IPS-NIHi11 (cell line): ENCODE results near the gene APOB.

Source experiments
- DNase-seq: peaks from one replicate; pipeline ENCODE4 v3.0.0; 2012; ENCODE audit warnings: mixed read lengths, low spot score

APOB gene, protein sequence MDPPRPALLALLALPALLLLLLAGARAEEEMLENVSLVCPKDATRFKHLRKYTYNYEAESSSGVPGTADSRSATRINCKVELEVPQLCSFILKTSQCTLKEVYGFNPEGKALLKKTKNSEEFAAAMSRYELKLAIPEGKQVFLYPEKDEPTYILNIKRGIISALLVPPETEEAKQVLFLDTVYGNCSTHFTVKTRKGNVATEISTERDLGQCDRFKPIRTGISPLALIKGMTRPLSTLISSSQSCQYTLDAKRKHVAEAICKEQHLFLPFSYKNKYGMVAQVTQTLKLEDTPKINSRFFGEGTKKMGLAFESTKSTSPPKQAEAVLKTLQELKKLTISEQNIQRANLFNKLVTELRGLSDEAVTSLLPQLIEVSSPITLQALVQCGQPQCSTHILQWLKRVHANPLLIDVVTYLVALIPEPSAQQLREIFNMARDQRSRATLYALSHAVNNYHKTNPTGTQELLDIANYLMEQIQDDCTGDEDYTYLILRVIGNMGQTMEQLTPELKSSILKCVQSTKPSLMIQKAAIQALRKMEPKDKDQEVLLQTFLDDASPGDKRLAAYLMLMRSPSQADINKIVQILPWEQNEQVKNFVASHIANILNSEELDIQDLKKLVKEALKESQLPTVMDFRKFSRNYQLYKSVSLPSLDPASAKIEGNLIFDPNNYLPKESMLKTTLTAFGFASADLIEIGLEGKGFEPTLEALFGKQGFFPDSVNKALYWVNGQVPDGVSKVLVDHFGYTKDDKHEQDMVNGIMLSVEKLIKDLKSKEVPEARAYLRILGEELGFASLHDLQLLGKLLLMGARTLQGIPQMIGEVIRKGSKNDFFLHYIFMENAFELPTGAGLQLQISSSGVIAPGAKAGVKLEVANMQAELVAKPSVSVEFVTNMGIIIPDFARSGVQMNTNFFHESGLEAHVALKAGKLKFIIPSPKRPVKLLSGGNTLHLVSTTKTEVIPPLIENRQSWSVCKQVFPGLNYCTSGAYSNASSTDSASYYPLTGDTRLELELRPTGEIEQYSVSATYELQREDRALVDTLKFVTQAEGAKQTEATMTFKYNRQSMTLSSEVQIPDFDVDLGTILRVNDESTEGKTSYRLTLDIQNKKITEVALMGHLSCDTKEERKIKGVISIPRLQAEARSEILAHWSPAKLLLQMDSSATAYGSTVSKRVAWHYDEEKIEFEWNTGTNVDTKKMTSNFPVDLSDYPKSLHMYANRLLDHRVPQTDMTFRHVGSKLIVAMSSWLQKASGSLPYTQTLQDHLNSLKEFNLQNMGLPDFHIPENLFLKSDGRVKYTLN (N-terminal part only)

DNA sequence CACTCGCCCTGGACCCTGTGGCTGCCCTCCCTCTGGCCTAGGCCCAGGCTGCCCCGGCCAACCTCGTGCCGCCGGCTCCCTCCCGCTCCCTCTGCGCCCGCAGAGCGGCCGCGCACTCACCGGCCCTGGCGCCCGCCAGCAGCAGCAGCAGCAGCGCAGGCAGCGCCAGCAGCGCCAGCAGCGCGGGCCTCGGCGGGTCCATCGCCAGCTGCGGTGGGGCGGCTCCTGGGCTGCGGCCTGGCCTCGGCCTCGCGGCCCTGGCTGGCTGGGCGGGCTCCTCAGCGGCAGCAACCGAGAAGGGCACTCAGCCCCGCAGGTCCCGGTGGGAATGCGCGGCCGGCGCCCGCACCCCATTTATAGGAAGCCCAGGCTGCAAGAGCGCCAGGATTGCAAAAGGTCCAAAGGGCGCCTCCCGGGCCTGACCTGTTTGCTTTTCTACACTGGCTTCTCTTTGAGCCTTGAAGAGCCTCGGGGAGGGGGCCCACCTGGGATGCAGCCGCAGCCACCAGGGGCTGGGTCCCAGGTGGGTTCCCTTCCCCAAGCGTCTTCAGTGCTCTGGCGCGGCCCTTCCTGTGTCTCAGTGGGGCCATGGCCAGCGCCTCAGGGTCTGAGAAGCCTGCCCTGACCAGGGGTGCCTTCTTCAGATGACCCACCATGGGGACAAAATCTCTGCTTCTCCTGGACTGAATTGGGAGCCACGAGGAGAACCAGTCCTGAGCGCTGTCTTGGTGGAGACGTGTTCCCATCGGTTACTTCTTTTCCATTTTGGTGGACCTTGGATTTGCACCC lies at the start of gene APOB:
APOB (minus strand) TSS at position 330 of the 789 bp plus-strand sequence; CDS start at position 202, 128 bp downstream.
- DNase-seq: peak; percentile 65

DNA sequence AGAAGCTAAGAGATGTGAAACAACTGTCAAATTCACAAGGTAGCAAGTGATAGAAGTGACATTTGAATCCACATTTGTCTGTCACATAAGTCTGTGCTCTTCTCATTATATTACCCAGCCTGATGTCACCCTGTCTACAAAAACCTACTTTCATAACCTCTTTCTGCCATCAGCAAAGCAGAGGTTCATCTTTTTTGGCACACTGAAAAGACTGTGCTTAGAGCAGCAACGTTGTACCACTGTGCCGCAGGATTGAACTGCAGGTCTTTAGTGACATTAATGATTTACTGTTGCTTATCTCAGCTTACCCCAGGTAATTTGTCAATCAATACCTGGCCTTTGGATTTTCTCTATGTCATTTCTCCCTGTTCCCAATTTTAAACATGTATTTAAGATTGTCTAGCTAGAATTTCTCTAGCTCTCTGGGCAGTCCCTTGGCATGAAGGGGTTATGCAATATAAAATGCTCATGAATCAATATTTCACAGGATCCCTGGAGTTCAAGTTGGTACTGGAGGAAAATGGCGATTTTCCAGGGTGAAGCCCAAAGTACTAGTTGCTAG lies 48.5 kb upstream of the APOB start:
- no peak for DNase-seq

DNA sequence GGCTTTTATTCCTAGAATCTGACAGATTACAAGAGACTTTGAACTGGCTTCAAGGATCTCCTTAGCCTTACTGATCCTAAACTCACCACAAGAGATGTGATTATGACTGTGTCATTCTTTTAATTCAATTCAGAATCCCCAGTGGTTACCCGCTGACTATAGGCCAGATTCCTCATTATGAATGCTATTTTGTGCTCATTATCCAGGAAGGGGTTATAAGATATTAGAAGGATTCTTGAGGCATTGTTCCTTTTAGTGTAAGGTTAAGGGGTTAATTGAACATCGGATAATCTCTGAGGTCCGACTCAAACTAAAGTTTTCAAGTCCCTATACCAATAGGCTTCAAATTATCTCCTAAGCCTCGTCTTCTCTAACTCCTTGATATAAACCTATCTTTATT lies 40.5 kb upstream of the APOB start:
- no peak for DNase-seq

DNA sequence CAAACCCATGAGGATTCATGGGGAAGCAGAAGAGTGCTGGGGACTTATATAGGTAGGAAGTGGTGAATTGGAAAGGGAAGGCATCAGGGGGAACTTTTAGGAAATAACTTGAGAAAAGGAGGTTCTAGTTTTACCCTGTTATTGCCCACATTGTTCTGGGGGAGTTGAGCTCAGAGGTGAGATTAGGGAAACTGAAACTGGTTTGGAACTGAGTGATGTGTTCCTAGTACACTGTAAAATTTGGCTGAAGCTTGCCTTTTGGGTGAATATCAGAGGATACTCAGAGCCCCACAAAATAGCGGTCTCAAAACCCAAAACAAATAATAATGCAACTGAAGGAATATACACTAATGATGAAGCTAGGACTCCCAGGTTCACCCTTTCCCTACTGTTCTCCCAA lies 39.6 kb upstream of the APOB start:
- no peak for DNase-seq

DNA sequence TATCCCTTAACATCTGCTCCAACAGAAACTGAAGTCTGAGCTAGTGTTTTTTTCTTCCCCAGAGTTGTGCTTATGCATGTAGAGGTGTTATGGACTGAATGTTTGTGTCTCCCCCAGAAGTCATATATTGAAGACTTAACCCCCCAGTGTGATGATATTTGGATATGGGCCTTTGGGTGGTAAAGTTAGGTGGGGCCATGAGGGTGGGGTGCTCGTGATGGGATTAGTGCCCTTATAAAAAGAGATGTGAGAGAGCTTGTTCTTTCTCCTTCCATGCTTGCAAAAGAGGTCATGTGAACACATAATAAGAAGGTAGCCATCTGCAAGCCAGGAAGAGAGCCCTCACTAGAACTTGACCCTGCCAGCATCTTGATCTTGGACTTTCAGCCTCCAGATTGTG lies 34.4 kb upstream of the APOB start:
- no peak for DNase-seq

DNA sequence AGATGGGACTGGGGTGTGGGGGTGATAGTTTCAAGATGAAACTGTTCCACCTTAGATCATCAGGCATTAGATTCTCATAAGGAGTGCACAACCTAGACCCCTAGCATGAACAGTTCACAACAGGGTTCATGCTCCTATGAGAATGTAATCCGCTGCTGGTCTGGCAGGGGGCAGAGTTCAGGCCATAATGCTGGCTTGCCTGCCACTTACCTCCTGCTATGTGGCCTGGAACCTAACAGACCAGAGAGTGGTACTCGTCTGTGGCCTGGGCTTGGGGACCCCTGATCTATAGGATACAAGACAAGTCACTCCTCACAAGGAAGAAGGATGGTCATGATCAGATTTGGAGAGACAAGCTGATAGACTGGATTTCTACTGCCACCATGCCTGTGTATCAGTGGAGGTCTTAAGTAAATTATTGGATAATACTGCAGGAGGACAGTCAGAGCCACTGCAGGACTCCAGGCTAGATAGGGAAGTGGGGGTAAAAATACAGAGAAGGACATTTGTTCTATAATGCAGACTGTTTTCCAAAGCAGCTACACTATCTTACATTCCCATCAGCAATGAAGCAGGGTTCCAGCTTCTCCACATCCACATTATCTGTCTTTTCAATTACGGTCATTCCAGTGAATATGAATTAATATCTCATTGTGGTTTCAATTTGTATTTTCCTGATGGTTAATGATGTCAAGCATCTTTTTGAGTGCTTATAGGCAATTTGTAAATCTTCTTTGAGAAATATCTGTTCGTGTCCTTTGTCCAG lies 28.8 kb upstream of the APOB start:
- no peak for DNase-seq

DNA sequence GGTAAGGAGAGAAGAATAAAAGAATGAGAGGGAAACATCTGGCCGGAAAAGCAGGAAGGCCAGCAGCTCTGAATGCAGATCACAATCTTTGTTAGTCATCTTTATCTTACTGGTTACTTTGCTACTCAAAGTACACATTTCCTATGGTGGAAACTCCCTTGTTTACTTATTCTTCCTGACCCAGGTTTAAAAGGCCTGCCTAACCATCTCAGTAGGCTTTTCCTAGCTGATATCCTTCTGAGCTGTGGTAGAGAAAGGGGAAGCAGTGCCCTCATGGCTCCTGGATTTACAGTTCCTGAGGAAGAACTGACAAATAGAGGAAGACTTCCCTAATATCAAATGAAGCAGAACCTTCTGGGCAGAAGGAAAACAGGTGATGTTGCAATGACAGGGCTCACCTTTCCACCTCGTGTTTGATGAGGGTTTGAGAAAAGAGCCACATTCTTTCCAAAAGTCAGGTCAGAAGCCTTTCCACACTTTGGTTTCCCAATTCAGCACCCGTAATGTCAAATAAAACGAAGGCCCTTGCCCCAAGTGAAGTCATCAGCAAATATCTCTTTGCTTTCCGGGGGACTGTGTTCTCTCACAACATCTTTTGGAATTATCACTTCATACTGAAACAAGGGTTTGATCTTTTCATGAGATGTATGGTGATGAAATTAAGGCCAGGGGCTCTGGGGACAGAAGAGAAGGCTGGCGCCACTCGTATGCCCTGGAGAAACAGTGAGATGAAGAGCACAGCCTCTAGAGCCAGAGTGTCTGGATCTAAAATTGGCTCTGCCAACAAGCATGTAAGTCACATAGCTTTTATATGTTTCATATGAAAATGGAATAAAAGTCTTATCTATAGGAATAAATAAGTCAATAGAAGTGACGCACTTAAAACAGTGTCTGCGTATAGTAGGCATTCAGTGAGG lies 26.7 kb upstream of the APOB start:
- no peak for DNase-seq

DNA sequence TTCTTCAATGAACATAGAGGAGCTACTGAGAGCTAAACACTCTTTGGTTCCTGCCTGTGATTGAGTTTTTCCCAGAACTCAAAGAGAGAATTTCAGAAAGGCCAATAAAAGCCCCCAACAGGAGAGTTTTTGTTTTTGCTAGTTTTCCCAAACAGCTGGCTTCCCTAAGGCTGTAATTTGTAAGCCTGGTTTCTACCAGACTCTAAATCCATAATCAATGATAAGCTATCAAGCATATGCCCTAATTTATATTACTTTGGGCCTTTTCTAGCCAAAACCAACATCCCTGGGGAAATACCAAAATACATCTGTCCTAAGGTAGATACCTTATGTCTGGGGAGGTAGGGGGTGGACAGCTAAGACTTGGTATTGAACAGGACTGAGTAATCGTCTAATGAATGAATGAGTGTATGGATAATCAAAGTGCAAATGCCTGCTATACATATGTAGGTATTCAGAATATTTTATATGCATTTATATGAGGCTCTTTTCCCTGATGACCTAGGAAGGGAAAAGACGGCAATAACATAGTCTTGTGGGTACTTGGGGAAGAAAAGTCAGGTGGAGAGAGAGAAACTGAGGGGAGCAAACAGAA lies 26.0 kb upstream of the APOB start:
- DNase-seq: no peak

DNA sequence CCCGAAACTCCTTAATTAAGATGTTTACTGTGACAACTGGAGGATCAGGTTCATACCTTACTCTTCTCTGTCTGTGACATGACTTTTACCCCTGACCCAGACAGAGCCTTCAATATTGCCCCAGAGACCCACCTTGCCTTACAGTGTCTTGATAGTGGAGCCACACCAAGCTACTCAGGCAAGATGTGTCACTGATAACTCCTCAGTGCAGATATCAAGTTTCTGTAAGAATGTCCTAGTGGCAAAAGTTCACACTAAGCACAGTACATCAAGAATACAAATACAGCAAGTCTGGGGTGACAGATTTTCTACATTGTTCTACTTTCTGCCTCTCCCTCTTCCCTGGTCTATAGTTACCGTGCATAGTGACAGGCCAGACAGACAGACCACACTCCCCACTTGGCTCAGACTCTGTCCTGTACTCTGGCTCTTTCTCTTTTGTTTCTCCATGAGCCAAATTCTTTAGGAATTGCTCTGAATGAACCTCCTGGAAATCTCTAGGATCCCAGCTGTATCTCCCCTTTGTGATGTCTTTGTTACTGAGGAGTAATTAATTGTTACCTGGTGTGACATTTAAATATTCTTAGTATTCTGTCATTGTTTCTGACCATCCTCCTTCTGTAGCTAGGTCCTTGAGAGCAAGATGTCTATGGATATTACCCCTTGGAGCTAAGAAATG lies 24.1 kb upstream of the APOB start:
- peak; percentile 13 for DNase-seq

DNA sequence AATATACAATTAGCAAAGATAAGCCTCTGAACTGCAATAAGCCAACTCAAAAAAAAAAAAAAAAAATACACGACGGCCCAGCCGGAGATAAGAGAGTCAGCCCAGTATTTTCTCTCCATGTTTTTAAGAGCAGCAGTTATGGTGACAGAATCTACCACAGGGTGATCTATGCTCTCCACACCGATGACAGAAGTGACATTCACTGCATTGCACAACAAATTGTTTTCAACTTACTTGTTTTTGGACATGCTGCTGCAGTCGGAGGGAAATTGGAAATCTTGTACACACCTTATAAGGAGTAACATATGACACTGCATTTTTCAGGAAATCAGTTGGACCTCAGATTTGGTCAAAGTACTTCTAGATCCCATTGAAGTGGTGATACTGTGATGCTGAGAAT lies 23.3 kb upstream of the APOB start:
- DNase-seq: no peak

DNA sequence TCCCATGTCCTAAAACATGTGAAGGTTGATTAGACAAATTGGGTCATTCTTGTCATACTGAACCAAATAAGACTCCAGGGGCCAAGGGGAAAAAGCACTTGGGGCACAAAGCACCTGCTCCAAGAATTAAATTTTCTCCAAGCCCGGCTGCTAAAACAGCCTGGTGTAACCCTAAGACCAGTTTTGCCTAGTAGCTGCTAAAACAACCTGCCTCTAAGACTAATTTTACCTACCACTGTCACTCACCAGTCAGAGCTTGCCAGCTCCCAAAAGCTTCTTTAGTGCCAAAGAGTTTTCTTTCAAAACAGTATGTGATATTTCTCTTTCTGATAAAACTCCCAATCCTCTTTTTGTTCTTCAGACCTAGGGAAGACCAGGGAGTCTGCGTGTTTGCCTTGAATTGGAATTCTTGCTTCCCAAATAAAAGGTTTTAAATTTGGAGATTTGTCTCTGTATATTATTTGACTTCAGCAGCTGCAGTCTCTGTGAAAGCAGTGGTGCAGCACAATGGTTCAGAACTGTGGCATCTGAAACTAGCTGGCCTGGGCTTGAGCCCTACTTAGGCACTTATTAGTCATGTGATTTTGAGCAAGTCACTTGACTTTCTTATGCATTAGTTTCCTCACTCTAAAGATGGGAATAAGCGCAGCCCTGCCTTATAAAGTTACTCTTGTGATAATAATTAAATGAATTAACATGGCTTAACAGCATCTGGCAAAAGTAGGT lies 16.2 kb upstream of the APOB start:
- no peak for DNase-seq

DNA sequence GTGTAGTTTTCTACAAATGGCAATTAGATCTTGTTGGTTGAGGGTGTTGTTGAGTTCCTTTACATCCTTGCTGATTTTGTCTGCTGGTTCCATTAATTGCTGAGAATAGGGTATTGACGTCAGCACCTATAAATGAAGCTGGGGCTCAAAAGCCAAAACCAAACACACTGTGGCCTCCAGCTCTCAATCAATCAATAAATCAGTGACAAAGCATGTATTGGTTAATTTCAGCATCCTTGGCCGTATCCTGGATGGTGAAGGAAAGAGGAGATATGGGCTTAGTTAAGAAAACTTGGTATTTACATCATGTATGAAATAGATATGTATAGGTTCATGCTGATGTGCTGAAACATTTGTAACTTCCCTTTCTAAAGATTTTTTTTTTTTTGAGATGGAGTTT lies 13.2 kb upstream of the APOB start:
- DNase-seq: no peak

DNA sequence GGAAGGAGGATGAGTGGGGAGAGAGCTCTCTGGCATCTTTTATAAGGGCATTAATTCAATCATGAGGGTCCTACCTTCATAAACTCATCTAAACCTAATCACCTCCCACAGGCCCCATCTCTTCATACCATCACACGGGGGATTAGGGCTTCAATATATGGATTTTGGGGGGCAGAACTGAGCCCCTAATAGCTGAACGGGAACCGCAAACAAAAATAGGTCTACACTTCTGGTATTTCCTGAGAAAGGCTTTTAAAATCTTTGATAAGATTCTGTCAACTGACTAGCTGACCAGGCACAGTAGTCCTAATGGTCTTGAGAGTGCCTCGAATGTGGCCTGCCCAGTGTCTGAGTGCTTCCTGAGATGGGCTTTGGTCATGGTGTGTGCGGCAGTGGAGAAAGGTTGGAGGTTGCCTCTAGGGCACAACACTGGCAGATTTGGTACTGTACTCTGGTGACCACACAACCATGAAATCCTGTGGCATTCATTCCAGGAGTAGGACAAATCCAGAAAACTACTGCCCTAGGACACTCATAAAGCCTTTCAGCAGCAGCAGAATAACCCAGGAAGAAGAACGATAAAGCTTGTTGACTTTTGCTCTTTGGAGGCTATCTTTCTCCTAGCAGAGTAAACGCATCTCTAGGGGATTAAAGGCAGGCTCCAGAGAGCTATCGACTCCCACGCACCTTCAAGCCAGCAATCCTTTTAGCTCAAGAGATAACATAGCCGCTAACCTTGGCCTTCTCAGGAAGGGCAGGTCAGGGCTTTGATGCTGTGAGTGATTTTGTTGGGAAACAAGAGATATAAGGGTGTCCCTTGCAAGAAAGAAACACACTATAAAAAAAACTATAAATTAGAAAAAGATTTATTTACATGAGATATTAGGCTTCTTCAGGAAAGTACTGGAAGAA lies 12.3 kb upstream of the APOB start:
- DNase-seq: no peak

DNA sequence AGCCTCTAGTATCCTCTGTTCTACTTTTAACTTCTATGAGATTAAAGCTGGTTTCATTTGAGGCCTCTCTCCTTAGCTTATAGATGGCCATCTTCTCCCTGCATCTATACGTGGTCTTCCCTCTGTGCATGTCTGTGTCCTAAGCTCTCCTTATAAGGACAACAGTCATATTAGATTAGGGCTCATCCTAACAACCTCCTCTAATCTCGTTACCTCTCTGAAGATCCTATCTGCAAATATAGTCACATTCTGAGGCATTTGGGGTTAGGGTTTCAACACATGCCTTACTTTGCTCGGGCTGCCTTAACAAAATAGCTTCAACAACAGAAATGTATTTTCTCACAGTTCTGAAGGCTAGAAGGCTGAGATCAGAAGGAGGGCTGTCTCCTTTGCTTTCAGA lies 11.6 kb upstream of the APOB start:
- no peak for DNase-seq

DNA sequence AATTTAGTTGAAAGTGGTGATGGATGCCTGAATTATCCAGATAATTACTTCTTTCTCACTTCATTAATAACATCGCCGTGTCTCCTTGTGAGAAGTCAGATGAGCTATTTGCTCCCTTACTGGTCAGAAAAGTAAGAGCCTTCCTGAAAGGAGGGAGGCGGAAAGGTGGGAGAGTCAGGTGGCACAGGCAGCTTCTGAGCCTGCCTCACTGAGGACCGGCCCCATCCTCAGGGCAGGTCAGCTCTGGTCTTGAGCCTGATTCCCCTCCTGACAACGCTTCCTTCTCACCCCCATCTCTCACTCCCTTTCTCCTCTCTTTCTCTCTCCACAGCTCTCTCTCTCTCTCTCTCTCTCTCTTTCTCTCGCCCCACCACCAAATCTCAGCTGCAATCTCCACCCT lies 10.1 kb upstream of the APOB start:
- DNase-seq: no peak

DNA sequence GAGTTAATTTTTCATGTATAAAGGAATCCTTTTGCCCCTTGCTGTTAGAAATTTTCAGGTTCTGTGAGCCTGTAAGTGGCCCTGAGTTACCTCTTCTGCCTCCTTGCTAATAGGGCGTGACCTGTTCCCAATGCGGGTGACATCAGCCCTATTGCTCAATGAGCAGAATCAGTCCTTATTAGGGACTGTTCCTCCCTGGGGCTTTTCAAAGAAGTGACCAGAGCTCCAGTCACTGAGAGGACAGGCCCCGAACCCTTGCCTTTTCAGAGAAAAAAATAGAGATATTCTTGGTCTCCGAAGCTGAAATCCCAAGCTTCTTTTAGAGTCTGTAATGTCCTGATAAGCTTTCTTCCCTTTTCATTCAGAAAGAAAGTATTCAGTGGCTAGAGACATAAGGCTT lies 8.2 kb upstream of the APOB start:
- DNase-seq: peak; percentile 18

DNA sequence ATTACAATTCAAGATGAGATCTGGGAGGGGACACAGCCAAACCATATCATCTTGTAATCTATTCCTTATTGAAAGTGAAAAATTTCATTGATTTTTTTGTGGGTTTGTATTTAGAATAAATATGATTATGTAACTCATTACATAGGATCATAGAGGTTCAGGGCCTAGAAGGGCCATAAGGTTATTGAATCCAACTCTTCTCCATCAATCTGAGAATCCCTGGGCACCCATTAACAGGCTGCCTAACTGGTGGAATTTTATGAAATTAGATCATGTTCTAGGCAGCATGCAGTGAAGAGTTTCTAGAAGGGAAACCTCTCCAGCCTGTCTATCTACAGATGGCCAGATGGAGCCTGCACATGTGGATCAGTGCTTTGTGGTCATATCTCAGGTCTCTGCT lies 6.3 kb upstream of the APOB start:
- no peak for DNase-seq
